SK-N-SH (cell line): ENCODE results near the gene NSRP1.

ENCODE experiments used
- EZH2phosphoT487 ChIP-seq: fragments of 200-600 bp; sonication (generic); IDR thresholded peaks from 2 replicates; pipeline ENCODE4 v1.6.1; 2017; ENCODE audit warnings: low read depth, mixed run types, mild to moderate bottlenecking, antibody characterized with exemption, moderate library complexity, borderline replicate concordance
- FOXJ3 ChIP-seq: sonication (generic); formaldehyde crosslinking; IDR thresholded peaks from 2 replicates; pipeline ENCODE4 v1.5.1; 2020; ENCODE audit warnings: mild to moderate bottlenecking, missing genetic modification reagents
- GABPA ChIP-seq: IDR thresholded peaks from 2 replicates; pipeline ENCODE4 v1.4.0; 2012; ENCODE audit warnings: low read depth, mild to moderate bottlenecking
- SIN3A ChIP-seq: IDR thresholded peaks from 2 replicates; pipeline ENCODE4 v1.6.1; 2012; ENCODE audit warnings: low read depth, mild to moderate bottlenecking, low read length, moderate library complexity, borderline replicate concordance
- TAF1 ChIP-seq: IDR thresholded peaks from 2 replicates; pipeline ENCODE4 v1.6.1; 2012; ENCODE audit warnings: low read depth, mild to moderate bottlenecking, low read length, moderate library complexity, borderline replicate concordance
- USF2 ChIP-seq: fragments of 150-350 bp; IDR thresholded peaks from 2 replicates; pipeline ENCODE4 v1.6.1; 2017; ENCODE audit warnings: antibody characterized with exemption, low read length, low read depth, borderline replicate concordance
- ZBTB33 ChIP-seq: IDR thresholded peaks from 2 replicates; pipeline ENCODE4 v1.4.0; 2012; ENCODE audit warnings: low read depth, borderline replicate concordance
- TF ChIP-seq, protein P1 (sequence below): fragments of 200-600 bp; sonication (generic); IDR thresholded peaks from 2 replicates; pipeline ENCODE4 v1.6.1; 2017; ENCODE audit warnings: antibody characterized with exemption, mild to moderate bottlenecking, moderate library complexity

DNA sequence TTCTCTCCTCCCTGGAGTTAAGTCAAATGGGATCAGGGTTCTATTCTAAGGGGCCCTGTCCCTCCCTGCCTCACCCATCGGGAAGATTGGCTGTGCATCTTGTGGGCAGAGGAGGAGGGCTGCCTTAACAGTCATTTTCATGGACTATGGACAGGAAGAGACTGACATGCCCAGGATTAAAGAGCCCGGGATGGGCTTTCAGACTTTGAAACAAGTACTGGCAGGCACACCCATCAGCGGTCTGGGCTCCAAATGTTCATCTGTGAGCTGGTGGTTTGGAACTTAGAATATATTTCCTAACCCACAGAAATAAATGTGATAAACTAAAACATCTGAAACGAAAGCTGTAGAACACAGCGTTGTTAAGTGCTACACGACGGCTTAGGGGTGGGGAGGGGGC, 112.4 kb downstream of the NSRP1 start:
- TF ChIP-seq, protein P1, sequence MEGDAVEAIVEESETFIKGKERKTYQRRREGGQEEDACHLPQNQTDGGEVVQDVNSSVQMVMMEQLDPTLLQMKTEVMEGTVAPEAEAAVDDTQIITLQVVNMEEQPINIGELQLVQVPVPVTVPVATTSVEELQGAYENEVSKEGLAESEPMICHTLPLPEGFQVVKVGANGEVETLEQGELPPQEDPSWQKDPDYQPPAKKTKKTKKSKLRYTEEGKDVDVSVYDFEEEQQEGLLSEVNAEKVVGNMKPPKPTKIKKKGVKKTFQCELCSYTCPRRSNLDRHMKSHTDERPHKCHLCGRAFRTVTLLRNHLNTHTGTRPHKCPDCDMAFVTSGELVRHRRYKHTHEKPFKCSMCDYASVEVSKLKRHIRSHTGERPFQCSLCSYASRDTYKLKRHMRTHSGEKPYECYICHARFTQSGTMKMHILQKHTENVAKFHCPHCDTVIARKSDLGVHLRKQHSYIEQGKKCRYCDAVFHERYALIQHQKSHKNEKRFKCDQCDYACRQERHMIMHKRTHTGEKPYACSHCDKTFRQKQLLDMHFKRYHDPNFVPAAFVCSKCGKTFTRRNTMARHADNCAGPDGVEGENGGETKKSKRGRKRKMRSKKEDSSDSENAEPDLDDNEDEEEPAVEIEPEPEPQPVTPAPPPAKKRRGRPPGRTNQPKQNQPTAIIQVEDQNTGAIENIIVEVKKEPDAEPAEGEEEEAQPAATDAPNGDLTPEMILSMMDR, result no peak
- TF ChIP-seq ZBTB33 (no peak), EZH2phosphoT487 (no peak), USF2 (no peak), FOXJ3 (CRISPR knock-in tag) (no peak), TAF1 (no peak), GABPA (no peak), SIN3A (no peak)
